NB4 (cell line): ENCODE data around the gene INVS.

Source experiments
- DNase-seq: peaks from one replicate; pipeline ENCODE4 v3.0.0; 2010; ENCODE audit warnings: low read depth
- H3K4me3 ChIP-seq: one replicate; pipeline ENCODE4 v1.5.1; 2011; ENCODE audit warnings: mild to moderate bottlenecking, low read depth, low read length, moderate library complexity
- MYC ChIP-seq: IDR thresholded peaks from 2 replicates; pipeline ENCODE4 v1.6.1; 2011; ENCODE audit warnings: low read depth, low read length
- POLR2A ChIP-seq: IDR thresholded peaks from 2 replicates; pipeline ENCODE4 v1.6.1; 2011; ENCODE audit warnings: mild to moderate bottlenecking; ENCODE audit not compliant: insufficient read length; ENCODE audit errors: extremely low read depth
- TF ChIP-seq, protein P1 (sequence below): IDR thresholded peaks from one replicate; pipeline ENCODE4 v1.5.1; 2012; ENCODE audit warnings: low read depth, low read length
- TF ChIP-seq, protein P2 (sequence below): IDR thresholded peaks from 2 replicates; pipeline ENCODE4 v1.6.1; 2011; ENCODE audit warnings: low read depth, low read length

INVS gene

DNA sequence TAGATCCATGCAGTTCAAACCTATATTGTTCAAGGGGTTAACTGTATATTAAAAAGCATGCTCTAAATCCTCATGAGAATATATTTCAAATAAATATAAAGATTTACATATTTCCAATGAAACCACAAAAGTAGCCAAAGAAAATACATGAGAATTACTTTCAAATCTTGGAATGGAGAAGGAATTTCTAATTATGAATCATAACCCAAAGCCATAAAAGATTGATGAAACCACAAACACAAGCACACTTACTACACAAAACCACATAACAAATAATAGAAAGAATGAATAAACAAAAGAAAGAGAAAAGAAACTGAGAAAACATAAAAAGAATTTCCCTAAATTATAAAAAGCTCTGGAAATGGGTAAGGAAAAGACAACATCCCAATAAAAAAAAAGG lies 16.3 kb upstream of the INVS start:
- TF ChIP-seq, protein P1, sequence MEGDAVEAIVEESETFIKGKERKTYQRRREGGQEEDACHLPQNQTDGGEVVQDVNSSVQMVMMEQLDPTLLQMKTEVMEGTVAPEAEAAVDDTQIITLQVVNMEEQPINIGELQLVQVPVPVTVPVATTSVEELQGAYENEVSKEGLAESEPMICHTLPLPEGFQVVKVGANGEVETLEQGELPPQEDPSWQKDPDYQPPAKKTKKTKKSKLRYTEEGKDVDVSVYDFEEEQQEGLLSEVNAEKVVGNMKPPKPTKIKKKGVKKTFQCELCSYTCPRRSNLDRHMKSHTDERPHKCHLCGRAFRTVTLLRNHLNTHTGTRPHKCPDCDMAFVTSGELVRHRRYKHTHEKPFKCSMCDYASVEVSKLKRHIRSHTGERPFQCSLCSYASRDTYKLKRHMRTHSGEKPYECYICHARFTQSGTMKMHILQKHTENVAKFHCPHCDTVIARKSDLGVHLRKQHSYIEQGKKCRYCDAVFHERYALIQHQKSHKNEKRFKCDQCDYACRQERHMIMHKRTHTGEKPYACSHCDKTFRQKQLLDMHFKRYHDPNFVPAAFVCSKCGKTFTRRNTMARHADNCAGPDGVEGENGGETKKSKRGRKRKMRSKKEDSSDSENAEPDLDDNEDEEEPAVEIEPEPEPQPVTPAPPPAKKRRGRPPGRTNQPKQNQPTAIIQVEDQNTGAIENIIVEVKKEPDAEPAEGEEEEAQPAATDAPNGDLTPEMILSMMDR: no peak
- TF ChIP-seq, protein P2, sequence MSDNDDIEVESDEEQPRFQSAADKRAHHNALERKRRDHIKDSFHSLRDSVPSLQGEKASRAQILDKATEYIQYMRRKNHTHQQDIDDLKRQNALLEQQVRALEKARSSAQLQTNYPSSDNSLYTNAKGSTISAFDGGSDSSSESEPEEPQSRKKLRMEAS: no peak
- TF ChIP-seq POLR2A (no peak), MYC (no peak)
- no peak for DNase-seq
- no peak overlapping the region for H3K4me3 ChIP-seq

DNA sequence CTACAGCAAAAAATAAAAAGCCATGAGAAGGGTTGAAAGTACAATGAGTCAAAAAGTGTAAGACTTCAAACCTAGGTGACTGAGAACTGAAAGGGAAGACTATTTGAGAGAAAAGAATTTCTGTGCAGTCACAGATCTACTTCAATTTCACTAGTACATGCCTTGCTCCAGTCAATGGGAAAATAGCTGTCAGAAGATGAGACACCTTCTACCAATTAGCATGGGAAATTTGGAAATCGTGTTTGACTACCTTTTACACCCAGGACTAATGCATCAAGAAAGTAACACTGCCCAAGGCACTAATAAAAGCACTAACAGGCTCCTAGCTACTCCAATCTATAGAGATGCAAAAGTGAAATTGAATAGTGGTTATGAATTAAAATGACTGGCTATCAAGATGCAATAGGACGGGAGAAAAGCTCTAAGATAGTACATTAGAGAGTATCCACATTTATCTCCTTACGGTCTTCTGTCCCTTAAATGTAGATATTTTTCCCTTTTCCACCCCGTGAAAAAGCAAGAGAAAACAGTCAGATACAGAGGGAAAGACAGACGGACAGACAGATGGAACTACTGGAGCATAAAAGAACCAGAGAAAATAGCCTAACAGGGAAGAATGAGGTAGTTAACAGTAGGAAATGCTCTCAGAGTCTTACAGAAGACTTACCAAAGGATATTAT lies 15.5 kb upstream of the INVS start:
- no peak for DNase-seq
- TF ChIP-seq POLR2A (no peak), MYC (no peak)
- TF ChIP-seq, protein P2: no peak
- TF ChIP-seq, protein P1: no peak
- no peak overlapping the region for H3K4me3 ChIP-seq

DNA sequence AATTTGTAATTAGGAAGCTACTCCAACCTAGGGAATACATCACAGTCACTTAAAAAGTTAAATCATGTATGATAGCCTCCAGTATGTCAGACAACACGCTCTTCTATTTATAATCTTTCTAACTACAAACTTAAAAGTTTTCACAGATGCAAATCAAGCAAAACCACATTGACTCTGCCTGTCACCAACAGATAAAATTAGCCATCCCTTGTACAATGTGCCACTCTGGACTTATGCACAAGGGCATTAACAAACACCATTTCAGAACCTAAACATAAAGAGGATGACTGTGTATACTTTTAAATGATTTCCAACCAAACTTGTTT lies 15.0 kb upstream of the INVS start:
- H3K4me3 ChIP-seq: no peak overlapping the region
- no peak for DNase-seq
- TF ChIP-seq POLR2A (no peak), MYC (no peak)
- TF ChIP-seq, protein P2: no peak
- TF ChIP-seq, protein P1: no peak

DNA sequence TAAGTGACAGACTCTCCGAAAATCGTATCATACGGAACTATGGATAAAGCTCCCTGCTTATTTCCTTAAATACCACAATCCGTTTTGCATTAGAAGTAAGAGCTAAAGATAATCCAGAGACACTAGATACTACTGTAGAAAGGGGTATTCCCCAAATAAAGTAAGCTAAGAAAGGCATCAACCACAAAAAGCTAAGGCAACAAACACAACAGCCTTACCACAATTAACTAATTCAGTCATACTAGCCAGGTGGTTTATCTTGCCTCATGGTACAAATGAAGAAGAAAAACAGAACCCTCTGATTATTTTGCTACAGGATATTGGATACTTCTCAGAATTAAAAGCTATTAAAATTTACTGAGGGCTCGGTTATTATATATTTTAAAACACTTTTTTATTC lies 14.3 kb upstream of the INVS start:
- TF ChIP-seq MYC (no peak), POLR2A (no peak)
- TF ChIP-seq, protein P2: no peak
- TF ChIP-seq, protein P1: no peak
- no peak overlapping the region for H3K4me3 ChIP-seq
- DNase-seq: no peak

DNA sequence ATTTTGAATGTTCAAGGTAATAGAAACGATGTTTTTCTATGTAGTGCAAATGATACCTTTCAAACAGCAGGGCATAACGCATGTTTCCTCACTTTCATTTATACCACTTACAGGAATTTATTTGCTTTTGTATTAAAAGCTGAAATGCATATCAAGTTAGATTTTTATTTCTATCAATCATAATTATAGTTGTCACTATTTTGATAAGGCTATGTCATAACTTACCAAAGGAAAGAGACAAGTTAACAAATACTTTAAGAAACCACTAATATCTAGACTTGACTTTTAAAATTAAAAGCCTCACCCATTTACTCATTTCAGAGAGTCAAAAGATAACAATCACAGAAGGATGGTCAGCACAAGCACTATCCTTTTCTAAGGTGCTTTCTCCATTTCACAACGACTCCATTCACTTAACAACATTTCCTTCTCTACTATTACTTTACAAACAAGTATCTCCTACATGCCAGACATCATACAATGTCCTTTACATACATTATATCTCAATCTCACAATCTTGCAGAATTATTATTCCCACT lies 12.9 kb upstream of the INVS start:
- DNase-seq: no peak
- TF ChIP-seq MYC (no peak), POLR2A (no peak)
- TF ChIP-seq, protein P2: no peak
- TF ChIP-seq, protein P1: no peak

More for the DNA sequence above, 12.9 kb upstream of the INVS start:
- H3K4me3 ChIP-seq: no peak overlapping the region
